ENCODE results near the gene PARP1.

DNA sequence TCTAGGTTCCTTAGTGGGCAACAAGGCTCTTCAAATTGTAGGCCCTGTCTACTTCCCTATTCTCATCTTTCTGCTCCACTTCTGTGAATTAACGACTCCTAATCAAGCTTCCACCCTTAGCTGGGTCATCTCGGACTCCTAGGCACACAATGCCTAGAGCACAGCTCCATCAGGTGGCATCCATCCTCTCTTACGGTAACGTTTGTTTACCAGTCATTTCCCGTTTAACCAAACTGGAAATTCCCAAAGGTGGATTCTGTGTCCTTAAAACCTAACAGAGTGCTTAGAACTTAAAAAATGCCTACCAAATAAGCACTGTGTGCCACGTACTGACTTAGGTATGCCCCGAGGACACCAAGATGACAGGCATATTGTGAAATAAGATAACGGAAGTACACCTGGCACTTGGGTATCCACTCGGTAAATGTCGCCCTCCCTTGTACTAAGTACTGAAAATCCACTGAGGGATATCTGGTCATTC lies 1.5 kb downstream of the PARP1 start:
- no peak for TF ChIP-seq EZH2phosphoT487 (IDR thresholded peaks at IDR 0.05; ENCODE audit: insufficient read depth, low read depth)
- TF ChIP-seq EZH2 (IDR thresholded peaks at IDR 0.05; ENCODE audit: insufficient read depth, poor library complexity, severe bottlenecking), result no peak
